ENCODE results near the gene DOCK11.

GRCh38 chrX:118583781-118584180 lies 88.2 kb downstream of the DOCK11 start:
- no peak for TF ChIP-seq EZH2 (IDR thresholded peaks at IDR 0.05; ENCODE audit: insufficient read depth, poor library complexity, severe bottlenecking)
- no peak for TF ChIP-seq EZH2phosphoT487 (IDR thresholded peaks at IDR 0.05; ENCODE audit: insufficient read depth, low read depth)
